ENCODE data around the gene PTPRM.

PTPRM gene

GRCh38 chr18:8121101-8121500 is 554.0 kb downstream of the PTPRM start:
- Mint-ChIP-seq H3K4me3 (no peak overlapping the region), H3K9me3 (no peaks in the 10 kb centered on the region), H3K4me1 (peaks cover 17% of the 10 kb centered on the region), H3K27me3 (ENCODE audit: low read depth, poor library complexity) (no peaks in the 10 kb centered on the region), H3K27ac (no peak overlapping the region), H3K36me3 (ENCODE audit: low read depth) (no peaks in the 10 kb centered on the region)
- DNase-seq: no peak
- no peak for TF ChIP-seq CTCF (IDR thresholded peaks at IDR 0.05)

GRCh38 chr18:8121942-8122480 is 554.9 kb downstream of the PTPRM start:
- Mint-ChIP-seq H3K27ac (peak overlapping the region; percentile 40), H3K9me3 (no peaks in the 10 kb centered on the region), H3K4me1 (peaks cover 17% of the 10 kb centered on the region), H3K36me3 (ENCODE audit: low read depth) (no peaks in the 10 kb centered on the region), H3K4me3 (no peak overlapping the region), H3K27me3 (ENCODE audit: low read depth, poor library complexity) (no peaks in the 10 kb centered on the region)
- TF ChIP-seq CTCF (IDR thresholded peaks at IDR 0.05): no peak
- no peak for DNase-seq

GRCh38 chr18:8124232-8125146 is 557.4 kb downstream of the PTPRM start:
- Mint-ChIP-seq H3K9me3 (no peaks in the 10 kb centered on the region), H3K4me3 (no peak overlapping the region), H3K36me3 (ENCODE audit: low read depth) (no peaks in the 10 kb centered on the region), H3K27ac (no peak overlapping the region), H3K4me1 (peaks cover 17% of the 10 kb centered on the region), H3K27me3 (ENCODE audit: low read depth, poor library complexity) (no peaks in the 10 kb centered on the region)
- no peak for DNase-seq
- no peak for TF ChIP-seq CTCF (IDR thresholded peaks at IDR 0.05)

GRCh38 chr18:8130096-8130495 is 563.0 kb downstream of the PTPRM start:
- peaks cover 8% of the 10 kb centered on the region for H3K36me3 Mint-ChIP-seq (ENCODE audit: low read depth)
- peaks cover 6% of the 10 kb centered on the region for H3K4me1 Mint-ChIP-seq
- H3K27ac Mint-ChIP-seq: no peak overlapping the region
- H3K4me3 Mint-ChIP-seq: no peak overlapping the region
- no peaks in the 10 kb centered on the region for H3K27me3 Mint-ChIP-seq (ENCODE audit: low read depth, poor library complexity)
- no peak for TF ChIP-seq CTCF (IDR thresholded peaks at IDR 0.05)
- DNase-seq: no peak
- no peaks in the 10 kb centered on the region for H3K9me3 Mint-ChIP-seq

GRCh38 chr18:8133032-8133431 is 565.9 kb downstream of the PTPRM start:
- Mint-ChIP-seq H3K36me3 (ENCODE audit: low read depth) (peaks cover 8% of the 10 kb centered on the region), H3K9me3 (no peaks in the 10 kb centered on the region), H3K4me1 (peaks cover 9% of the 10 kb centered on the region), H3K4me3 (no peak overlapping the region), H3K27ac (no peak overlapping the region), H3K27me3 (ENCODE audit: low read depth, poor library complexity) (peaks cover 4% of the 10 kb centered on the region)
- no peak for TF ChIP-seq CTCF (IDR thresholded peaks at IDR 0.05)
- DNase-seq: no peak
